IPS-11a (cell line): ENCODE measurements around the gene TDP1.
A peak's percentile ranks its signal among the peaks of the same experiment; 100 is the strongest.

ENCODE experiments used
- H3K4me3 ChIP-seq: one replicate; pipeline ENCODE4 v1.5.1; 2013; ENCODE audit warnings: low read depth, low read length, control low read depth

The TDP1 gene

DNA sequence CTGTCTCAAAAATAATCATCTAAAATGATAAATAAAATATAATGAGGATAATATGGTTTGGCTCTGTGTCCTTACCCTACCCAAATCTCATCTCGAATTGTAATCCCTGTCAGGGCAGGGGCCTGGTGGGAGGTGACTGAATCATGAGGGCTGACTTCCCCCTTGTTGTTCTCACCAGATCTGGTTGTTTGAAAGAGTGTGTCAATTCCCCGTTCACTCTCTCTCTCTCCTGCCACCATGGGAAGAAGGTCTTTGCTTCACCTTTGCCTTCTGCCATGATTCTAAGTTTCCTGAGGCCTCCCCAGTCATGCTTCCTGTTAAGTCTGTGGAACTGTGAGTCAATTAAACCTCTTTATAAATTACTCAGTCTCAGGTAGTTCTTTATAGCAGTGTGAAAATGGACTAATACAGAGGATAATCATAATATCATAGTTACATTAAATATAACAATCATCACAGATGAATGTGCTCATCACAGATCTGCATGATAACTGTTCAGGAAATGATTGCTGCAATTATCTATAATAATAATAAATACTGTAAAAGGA is 13.8 kb upstream of the TDP1 start:
- no peak overlapping the region for H3K4me3 ChIP-seq

DNA sequence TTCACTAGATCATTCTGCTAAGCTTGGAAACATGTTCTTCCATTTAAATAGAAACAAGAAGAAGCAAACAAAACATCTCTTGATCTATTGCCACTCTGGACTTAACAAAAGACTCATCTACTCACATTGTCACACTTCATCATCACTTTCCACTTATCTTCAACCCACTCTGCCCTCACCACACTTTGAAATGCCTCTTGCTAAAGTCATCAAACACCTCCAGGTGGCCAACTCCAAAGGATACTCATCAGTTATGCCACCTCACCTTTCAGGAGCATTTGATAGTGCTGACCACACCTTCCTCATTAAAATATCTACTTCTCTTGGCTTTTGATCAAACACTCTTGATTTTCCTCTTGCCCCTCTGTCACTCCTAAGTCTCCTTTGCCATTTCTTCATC is 8.4 kb upstream of the TDP1 start:
- no peak overlapping the region for H3K4me3 ChIP-seq

GRCh38 chr14:89952576-89952975 is 3.2 kb upstream of the TDP1 start:
- H3K4me3 ChIP-seq, result no peak overlapping the region

- H3K4me3 ChIP-seq, result peak overlapping the region; percentile 92
These were observed 2.1 kb upstream of the TDP1 start for GRCh38 chr14:89953602-89954001.

DNA sequence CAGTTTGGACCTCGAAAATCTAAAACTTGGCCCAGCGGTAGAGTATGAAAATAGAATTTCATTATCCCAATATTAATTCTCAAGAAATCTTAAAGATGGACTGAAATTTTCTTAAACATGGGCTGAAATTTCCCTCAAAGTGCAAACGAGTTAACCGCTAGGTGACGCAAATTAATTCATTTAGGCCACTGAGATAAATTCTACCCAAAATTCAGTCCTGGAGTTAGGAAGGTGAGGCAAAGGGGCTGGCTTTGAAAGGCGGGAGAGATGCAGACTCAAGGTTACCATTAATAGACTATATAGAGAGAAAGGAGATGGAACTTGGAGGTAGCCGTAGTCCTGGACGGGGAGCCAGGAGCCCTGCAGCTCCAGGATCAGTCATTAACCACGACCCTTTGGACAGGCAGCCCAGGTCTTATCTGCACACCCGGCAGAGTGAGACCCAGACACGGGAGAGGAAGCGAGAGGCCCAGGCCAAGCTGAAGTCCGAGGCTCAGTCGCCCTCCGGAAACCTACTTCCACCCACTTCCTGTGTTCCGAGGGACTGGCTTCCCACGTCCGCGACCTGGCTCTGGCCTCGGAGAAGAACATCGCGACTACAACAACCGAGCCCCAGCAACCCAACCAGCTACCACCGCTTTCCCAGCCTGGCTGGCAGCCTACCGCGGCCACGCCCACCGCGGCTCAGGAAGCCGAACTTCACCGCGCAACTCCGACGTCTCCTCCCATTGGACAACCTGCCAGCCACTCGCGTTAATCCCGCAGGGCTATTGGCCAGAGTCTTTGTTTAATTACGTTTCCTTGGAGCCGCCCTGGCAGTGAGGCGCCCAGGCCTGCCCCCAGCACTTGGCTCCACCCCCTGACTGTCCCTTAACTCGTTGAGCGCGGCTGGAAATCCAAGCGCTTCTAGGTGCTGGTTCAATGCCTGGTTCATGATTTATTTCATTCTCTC is 1.4 kb upstream of the TDP1 start, which contains the start of gene EFCAB11:
TSS of gene EFCAB11 (minus strand) at position 661 of the 952 bp plus-strand sequence. CDS start at position 591, 70 bp downstream.
- H3K4me3 ChIP-seq, result peak within 1 kb of the TSS; percentile 92

- H3K4me3 ChIP-seq, result peak overlapping the region; percentile 92
These were observed 544 bp upstream of the TDP1 start for GRCh38 chr14:89955022-89955744.

DNA sequence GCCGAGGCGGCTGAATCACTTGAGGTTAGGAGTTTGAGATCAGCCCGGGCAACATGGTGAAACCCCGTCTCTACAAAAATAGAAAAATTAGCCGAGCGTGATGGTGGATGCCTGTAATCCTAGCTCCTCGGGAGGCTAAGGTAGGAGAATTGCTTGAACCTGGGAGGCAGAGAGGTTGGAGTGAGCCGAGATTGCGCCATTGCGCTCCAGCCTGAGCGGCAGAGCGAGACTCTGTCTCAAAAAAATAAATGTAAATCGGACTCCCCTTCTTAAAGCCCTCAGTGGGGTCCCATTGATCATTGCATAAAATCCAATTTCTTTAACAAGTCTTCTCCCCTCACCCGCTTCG is 908 bp downstream of the TDP1 start:
- peak overlapping the region; percentile 92 for H3K4me3 ChIP-seq

DNA sequence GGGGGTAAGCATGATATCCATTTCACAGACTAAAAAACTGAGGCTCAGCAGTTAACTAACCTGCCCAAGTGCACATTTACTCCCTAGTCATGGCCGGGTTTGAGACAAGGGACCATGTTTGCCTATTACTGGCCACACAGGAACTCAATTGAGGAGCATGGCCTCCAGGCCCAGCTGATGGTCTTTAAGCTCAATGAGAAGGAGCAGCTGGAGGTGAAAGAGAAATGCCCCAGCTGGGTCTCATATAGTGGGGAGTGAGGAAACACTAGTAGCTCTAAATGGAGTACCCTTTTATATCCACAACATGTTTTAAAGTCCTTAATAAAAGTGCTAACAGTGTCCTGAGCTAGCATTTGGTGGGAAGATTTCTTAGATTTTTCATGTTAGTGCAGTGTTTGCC is 1.6 kb downstream of the TDP1 start:
- H3K4me3 ChIP-seq, result no peak overlapping the region

- H3K4me3 ChIP-seq, result no peak overlapping the region
These were observed 2.1 kb downstream of the TDP1 start for GRCh38 chr14:89957791-89958190.

GRCh38 chr14:89958966-89959365 is 3.2 kb downstream of the TDP1 start:
- H3K4me3 ChIP-seq, result no peak overlapping the region

DNA sequence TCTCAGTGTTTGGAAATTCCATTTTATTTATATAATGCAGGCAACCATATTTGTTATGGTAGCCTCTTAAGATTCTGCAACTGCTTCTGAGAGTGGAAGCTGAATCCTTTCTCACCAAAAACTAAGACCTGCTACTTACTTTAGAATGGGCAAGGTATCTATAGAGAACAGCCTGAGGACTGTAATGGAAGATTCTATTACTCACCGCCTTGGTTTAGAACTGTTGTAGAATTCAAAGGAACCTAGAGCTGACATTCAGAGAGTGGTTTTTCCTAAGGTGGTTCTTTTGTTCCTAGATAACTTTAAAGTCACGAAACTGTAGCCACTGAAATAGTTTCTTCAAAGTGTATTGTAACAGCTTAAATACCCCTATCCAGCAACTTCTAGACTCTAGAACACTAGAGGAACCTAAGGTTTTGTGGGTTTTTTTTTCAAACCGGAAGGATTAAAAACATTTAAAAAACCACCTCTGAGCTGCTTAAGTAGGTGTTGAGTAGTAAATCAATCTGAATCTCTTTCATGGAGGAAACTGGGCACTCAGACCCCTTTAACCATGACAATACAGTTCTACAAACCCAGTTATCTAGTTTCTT is 4.2 kb downstream of the TDP1 start:
- no peak overlapping the region for H3K4me3 ChIP-seq

DNA sequence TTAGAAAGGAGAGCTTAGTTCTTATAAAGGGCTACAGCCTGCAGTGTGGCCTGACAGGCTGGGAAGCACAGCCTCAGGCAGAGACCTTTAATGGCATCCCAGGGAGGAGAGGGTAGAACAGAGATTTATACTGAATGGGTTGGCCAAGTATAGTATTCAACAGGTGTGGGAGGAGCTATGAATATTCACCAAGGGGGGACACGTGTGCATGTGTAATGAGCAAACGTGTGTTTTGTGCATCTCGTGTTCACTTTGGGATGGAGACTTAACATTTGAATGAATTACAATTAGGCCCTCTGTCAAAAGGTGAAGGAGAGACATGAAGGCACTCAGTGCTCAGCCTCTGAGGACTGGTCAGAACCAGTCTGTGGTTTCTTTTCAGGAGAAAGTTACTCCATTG is 5.2 kb downstream of the TDP1 start:
- no peak overlapping the region for H3K4me3 ChIP-seq

GRCh38 chr14:89963288-89963978 is 7.7 kb downstream of the TDP1 start:
- no peak overlapping the region for H3K4me3 ChIP-seq

- no peak overlapping the region for H3K4me3 ChIP-seq
These were observed 10.1 kb downstream of the TDP1 start for GRCh38 chr14:89965839-89966238.

DNA sequence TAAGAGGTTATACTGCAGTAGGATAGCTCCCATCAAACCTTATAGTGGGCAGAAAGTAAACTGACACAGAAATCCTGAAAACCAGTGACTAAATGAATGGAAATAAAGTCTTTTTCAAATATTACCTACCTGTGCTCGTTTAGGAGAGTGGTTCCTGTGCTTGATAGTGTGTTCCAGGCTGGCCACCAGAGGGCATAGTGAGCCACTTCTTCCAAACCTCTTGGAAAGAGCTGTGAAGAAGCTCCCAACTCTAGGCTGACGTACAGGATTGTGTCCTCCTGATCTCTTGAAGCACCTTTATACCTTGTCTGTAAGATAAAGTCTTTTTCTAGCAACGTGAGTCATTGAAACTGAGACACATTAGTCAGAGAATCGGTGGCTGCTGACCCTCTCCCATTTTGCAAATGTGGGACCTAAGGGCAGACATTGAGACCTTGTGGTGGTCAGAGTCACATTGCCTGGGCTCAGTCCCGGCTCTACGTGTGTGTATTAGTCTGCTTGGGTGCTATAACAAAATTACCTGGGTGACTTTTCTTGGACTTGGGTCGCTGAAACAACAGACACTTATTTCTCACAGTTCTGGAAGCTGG is 17.6 kb downstream of the TDP1 start:
- no peak overlapping the region for H3K4me3 ChIP-seq

GRCh38 chr14:89977668-89978067 is 21.9 kb downstream of the TDP1 start:
- no peak overlapping the region for H3K4me3 ChIP-seq

- no peak overlapping the region for H3K4me3 ChIP-seq
These were observed 22.9 kb downstream of the TDP1 start for GRCh38 chr14:89978656-89979055.

- no peak overlapping the region for H3K4me3 ChIP-seq
These were observed 27.6 kb downstream of the TDP1 start for GRCh38 chr14:89983375-89983774.

DNA sequence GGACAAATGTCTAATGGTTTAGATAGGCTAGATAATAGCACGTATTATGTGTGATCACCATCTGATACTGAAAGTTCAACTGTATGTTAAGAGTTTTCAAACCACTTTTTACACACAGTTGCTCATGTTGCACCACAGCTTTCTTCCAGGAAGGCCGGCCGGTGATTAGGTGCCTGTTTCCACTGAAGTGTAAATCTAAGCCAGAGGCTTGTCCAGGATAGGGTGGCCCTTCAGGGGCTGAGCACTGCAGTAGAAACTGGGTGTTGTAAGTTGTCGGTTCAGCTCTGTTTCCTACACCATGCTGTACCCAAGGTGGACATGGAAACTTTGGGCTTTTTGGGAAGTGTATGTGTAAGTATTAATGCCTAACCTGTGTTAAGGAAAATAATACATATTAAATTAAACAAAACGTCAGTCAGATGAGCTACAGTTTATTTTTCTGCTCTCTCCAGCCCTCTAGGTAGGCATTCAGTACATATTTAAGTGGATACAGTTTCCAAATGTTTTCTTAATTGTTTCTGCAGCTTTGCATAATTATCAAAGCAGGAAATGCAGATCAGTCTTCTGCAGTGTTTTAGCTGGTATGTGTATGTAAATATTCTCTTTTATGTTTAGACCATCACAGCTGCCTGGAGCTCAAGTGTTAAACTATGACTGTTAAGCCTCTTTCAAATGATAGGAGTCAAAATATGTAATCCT is 30.9 kb downstream of the TDP1 start:
- no peak overlapping the region for H3K4me3 ChIP-seq

GRCh38 chr14:89987161-89987475 is 31.4 kb downstream of the TDP1 start:
- H3K4me3 ChIP-seq, result no peak overlapping the region
